OCI-LY3 (cell line): ENCODE measurements around the gene NQO2.

Experiments
- CTCF ChIP-seq: fragments of 200-600, 300-600 bp; sonication (generic); IDR thresholded peaks from 2 replicates; pipeline ENCODE4 v1.5.1; 2014; ENCODE audit warnings: antibody characterized with exemption, low read length, low read depth
- EZH2phosphoT487 ChIP-seq: fragments of 200-600 bp; shearing (Covaris generic); IDR thresholded peaks from 2 replicates; pipeline ENCODE4 v1.6.1; 2018; ENCODE audit warnings: antibody characterized with exemption, mixed run types, low read depth

- no peak for TF ChIP-seq CTCF
- TF ChIP-seq EZH2phosphoT487: no peak
Observed at GRCh38 chr6:3032986-3033385, 33.3 kb downstream of the NQO2 start.
